ENCODE data around the gene MAGI2.

Gene MAGI2

DNA sequence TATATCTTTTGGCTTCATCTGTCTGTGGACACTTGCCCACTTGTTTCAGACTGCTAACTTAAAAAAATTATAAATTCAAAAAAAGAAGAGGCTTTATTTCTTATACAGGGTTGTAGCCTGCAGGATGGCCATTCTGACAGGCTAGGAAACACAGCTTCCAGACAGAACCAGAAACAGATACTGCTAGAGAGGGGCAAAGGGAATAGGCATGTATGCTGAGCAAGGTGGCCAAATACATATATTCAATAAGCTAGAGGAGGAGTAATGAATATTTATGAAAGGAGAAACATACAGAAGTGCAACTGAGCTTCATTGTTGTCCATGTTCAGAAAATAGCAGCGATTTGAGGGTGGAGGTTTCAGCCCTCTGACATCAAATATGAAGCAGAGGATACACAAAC lies 22.0 kb upstream of the MAGI2 start:
- Histone ChIP-seq H4K91ac (ENCODE audit: low read length) (no peak overlapping the region), H3K27me3 (ENCODE audit: control insufficient read depth in 1 of 2, insufficient read depth in 1 of 2, low read length in 2 of 2) (no peaks in the 10 kb centered on the region), H3K23ac (ENCODE audit: low read length in 2 of 2) (no peak overlapping the region), H3K79me1 (replicated peaks; ENCODE audit: low read length, poor library complexity, severe bottlenecking) (no peaks in the 10 kb centered on the region), H4K8ac (ENCODE audit: low read length) (no peak overlapping the region), H3K27ac (ENCODE audit: low read length, poor library complexity, severe bottlenecking) (no peak overlapping the region), H2AFZ (ENCODE audit: low read depth, low read length) (no peak overlapping the region), H3K4me3 (ENCODE audit: insufficient read depth in 1 of 2, low read depth in 1 of 2, low read length in 2 of 2) (no peak overlapping the region), H3K4ac (ENCODE audit: low read depth in 1 of 2, low read length in 2 of 2) (no peak overlapping the region), H3K4me2 (ENCODE audit: low read length, poor library complexity, severe bottlenecking) (no peak overlapping the region), H2BK12ac (ENCODE audit: low read length in 2 of 2) (no peak overlapping the region), H3K18ac (ENCODE audit: low read depth in 1 of 2, low read length in 2 of 2) (no peak overlapping the region), H3K9ac (ENCODE audit: low read length) (no peak overlapping the region), H2BK120ac (ENCODE audit: low read depth, low read length) (no peak overlapping the region), H3K9me3 (ENCODE audit: control insufficient read depth, low read length) (no peaks in the 10 kb centered on the region), H2BK15ac (ENCODE audit: low read depth, poor library complexity, severe bottlenecking) (no peak overlapping the region), H2BK5ac (ENCODE audit: low read depth, low read length, poor library complexity, severe bottlenecking) (no peak overlapping the region), H3K14ac (ENCODE audit: low read length in 2 of 2) (no peak overlapping the region), H2AK5ac (ENCODE audit: low read length, severe bottlenecking) (no peak overlapping the region), H3K4me1 (ENCODE audit: control insufficient read depth, insufficient read depth, low read depth, low read length) (no peaks in the 10 kb centered on the region), H3K36me3 (ENCODE audit: control insufficient read depth in 1 of 2, insufficient read depth in 2 of 2, low read depth in 1 of 2, low read length in 2 of 2) (peaks cover 0 to 9% of the 10 kb centered on the region in 2 experiments)
- no peak for DNase-seq
- 100% methylated on average over 1 of the region's 1 CpG for WGBS

DNA sequence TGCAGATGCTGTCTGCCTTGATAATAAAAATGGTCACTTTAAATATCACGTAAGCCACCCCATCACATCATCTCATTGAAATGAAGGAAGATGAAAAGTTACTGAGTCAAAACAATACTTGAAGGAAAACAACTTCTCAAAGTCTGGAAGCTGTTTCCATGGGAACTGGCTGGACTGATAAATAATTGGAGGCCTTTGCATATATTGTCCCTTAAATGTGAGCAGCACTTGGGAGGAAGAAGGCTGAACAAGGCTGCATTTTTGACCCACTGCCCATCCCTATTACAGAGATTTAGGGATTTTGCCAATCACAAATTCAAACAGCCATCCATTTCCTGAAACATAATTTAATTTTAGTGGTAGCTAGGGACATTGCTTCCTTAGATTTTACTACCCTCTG lies 18.2 kb upstream of the MAGI2 start:
- no peak for DNase-seq
- H3K79me1 ChIP-seq (replicated peaks; ENCODE audit: low read length, poor library complexity, severe bottlenecking), result no peaks in the 10 kb centered on the region
- no peak overlapping the region for H3K14ac ChIP-seq (ENCODE audit: low read length in 2 of 2)
- H2AFZ ChIP-seq (ENCODE audit: low read depth, low read length), result no peak overlapping the region
- H3K9me3 ChIP-seq (ENCODE audit: control insufficient read depth, low read length), result no peaks in the 10 kb centered on the region
- no peak overlapping the region for H3K4me3 ChIP-seq (ENCODE audit: insufficient read depth in 1 of 2, low read depth in 1 of 2, low read length in 2 of 2)
- H4K91ac ChIP-seq (ENCODE audit: low read length), result no peak overlapping the region
- WGBS, result no CpG with 5 or more reads among the region's 1 CpG
- H3K27ac ChIP-seq (ENCODE audit: low read length, poor library complexity, severe bottlenecking), result no peak overlapping the region
- no peak overlapping the region for H3K23ac ChIP-seq (ENCODE audit: low read length in 2 of 2)
- no peak overlapping the region for H2BK5ac ChIP-seq (ENCODE audit: low read depth, low read length, poor library complexity, severe bottlenecking)
- H3K4ac ChIP-seq (ENCODE audit: low read depth in 1 of 2, low read length in 2 of 2), result no peak overlapping the region
- no peak overlapping the region for H2BK12ac ChIP-seq (ENCODE audit: low read length in 2 of 2)
- no peak overlapping the region for H3K18ac ChIP-seq (ENCODE audit: low read depth in 1 of 2, low read length in 2 of 2)
- no peak overlapping the region for H2BK15ac ChIP-seq (ENCODE audit: low read depth, poor library complexity, severe bottlenecking)
- no peaks in the 10 kb centered on the region for H3K27me3 ChIP-seq (ENCODE audit: control insufficient read depth in 1 of 2, insufficient read depth in 1 of 2, low read length in 2 of 2)
- H4K8ac ChIP-seq (ENCODE audit: low read length), result no peak overlapping the region
- H3K36me3 ChIP-seq (ENCODE audit: control insufficient read depth in 1 of 2, insufficient read depth in 2 of 2, low read depth in 1 of 2, low read length in 2 of 2), result peaks cover 0 to 25% of the 10 kb centered on the region in 2 experiments
- H3K4me1 ChIP-seq (ENCODE audit: control insufficient read depth, insufficient read depth, low read depth, low read length), result no peaks in the 10 kb centered on the region
- H2AK5ac ChIP-seq (ENCODE audit: low read length, severe bottlenecking), result no peak overlapping the region
- H3K4me2 ChIP-seq (ENCODE audit: low read length, poor library complexity, severe bottlenecking), result no peak overlapping the region
- H3K9ac ChIP-seq (ENCODE audit: low read length), result no peak overlapping the region
- H2BK120ac ChIP-seq (ENCODE audit: low read depth, low read length), result no peak overlapping the region

GRCh38 chr7:79471283-79471682 lies 17.8 kb upstream of the MAGI2 start:
- DNase-seq, result peak; percentile 42
- peaks cover 0 to 29% of the 10 kb centered on the region in 2 experiments for H3K36me3 ChIP-seq (ENCODE audit: control insufficient read depth in 1 of 2, insufficient read depth in 2 of 2, low read depth in 1 of 2, low read length in 2 of 2)
- H3K14ac ChIP-seq (ENCODE audit: low read length in 2 of 2), result no peak overlapping the region
- no peak overlapping the region for H3K4ac ChIP-seq (ENCODE audit: low read depth in 1 of 2, low read length in 2 of 2)
- no peak overlapping the region for H2BK12ac ChIP-seq (ENCODE audit: low read length in 2 of 2)
- H4K91ac ChIP-seq (ENCODE audit: low read length), result no peak overlapping the region
- H3K27ac ChIP-seq (ENCODE audit: low read length, poor library complexity, severe bottlenecking), result no peak overlapping the region
- H3K4me2 ChIP-seq (ENCODE audit: low read length, poor library complexity, severe bottlenecking), result no peak overlapping the region
- no peak overlapping the region for H2AK5ac ChIP-seq (ENCODE audit: low read length, severe bottlenecking)
- no peak overlapping the region for H2AFZ ChIP-seq (ENCODE audit: low read depth, low read length)
- H3K27me3 ChIP-seq (ENCODE audit: control insufficient read depth in 1 of 2, insufficient read depth in 1 of 2, low read length in 2 of 2), result no peaks in the 10 kb centered on the region
- no peaks in the 10 kb centered on the region for H3K4me1 ChIP-seq (ENCODE audit: control insufficient read depth, insufficient read depth, low read depth, low read length)
- no peak overlapping the region for H2BK120ac ChIP-seq (ENCODE audit: low read depth, low read length)
- H3K9me3 ChIP-seq (ENCODE audit: control insufficient read depth, low read length), result no peaks in the 10 kb centered on the region
- no peak overlapping the region for H3K9ac ChIP-seq (ENCODE audit: low read length)
- no peak overlapping the region for H3K4me3 ChIP-seq (ENCODE audit: insufficient read depth in 1 of 2, low read depth in 1 of 2, low read length in 2 of 2)
- H2BK5ac ChIP-seq (ENCODE audit: low read depth, low read length, poor library complexity, severe bottlenecking), result no peak overlapping the region
- no peak overlapping the region for H4K8ac ChIP-seq (ENCODE audit: low read length)
- no peak overlapping the region for H3K23ac ChIP-seq (ENCODE audit: low read length in 2 of 2)
- no peaks in the 10 kb centered on the region for H3K79me1 ChIP-seq (replicated peaks; ENCODE audit: low read length, poor library complexity, severe bottlenecking)
- H2BK15ac ChIP-seq (ENCODE audit: low read depth, poor library complexity, severe bottlenecking), result no peak overlapping the region
- H3K18ac ChIP-seq (ENCODE audit: low read depth in 1 of 2, low read length in 2 of 2), result no peak overlapping the region

DNA sequence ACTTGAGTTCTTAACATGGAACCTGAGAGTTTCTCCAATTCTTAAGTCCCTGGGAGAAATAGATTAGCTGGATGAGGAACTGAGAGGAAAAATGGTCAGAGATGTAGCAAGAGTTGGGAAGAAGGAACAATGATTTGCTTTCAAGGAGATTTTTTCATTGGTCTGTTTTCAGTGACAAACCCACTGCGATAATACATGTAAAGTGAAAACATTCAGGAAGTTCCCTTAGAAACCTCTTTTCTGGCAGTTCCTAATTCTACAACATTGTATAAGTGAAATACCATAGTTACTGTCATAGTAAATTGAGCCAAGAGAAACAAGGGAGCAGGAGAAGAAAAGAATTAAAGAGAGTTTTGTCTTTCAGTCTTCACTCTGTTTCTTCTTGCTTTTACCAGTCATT lies 12.1 kb upstream of the MAGI2 start:
- no peak overlapping the region for H3K9ac ChIP-seq (ENCODE audit: low read length)
- no CpG with 5 or more reads among the region's 1 CpG for WGBS

More for the DNA sequence above, 12.1 kb upstream of the MAGI2 start:
- no peak for DNase-seq
- Histone ChIP-seq H3K14ac (ENCODE audit: low read length in 2 of 2) (no peak overlapping the region), H3K9me3 (ENCODE audit: control insufficient read depth, low read length) (no peaks in the 10 kb centered on the region), H3K27me3 (ENCODE audit: control insufficient read depth in 1 of 2, insufficient read depth in 1 of 2, low read length in 2 of 2) (no peaks in the 10 kb centered on the region), H3K4me3 (ENCODE audit: insufficient read depth in 1 of 2, low read depth in 1 of 2, low read length in 2 of 2) (no peak overlapping the region), H3K36me3 (ENCODE audit: control insufficient read depth in 1 of 2, insufficient read depth in 2 of 2, low read depth in 1 of 2, low read length in 2 of 2) (peaks cover 0 to 39% of the 10 kb centered on the region in 2 experiments), H2BK12ac (ENCODE audit: low read length in 2 of 2) (no peak overlapping the region), H4K8ac (ENCODE audit: low read length) (no peak overlapping the region), H2BK5ac (ENCODE audit: low read depth, low read length, poor library complexity, severe bottlenecking) (no peak overlapping the region), H3K4me1 (ENCODE audit: control insufficient read depth, insufficient read depth, low read depth, low read length) (no peaks in the 10 kb centered on the region), H3K18ac (ENCODE audit: low read depth in 1 of 2, low read length in 2 of 2) (no peak overlapping the region), H2AFZ (ENCODE audit: low read depth, low read length) (no peak overlapping the region), H3K27ac (ENCODE audit: low read length, poor library complexity, severe bottlenecking) (no peak overlapping the region), H3K4me2 (ENCODE audit: low read length, poor library complexity, severe bottlenecking) (no peak overlapping the region), H3K79me1 (replicated peaks; ENCODE audit: low read length, poor library complexity, severe bottlenecking) (peaks cover 2% of the 10 kb centered on the region), H2BK15ac (ENCODE audit: low read depth, poor library complexity, severe bottlenecking) (no peak overlapping the region), H2AK5ac (ENCODE audit: low read length, severe bottlenecking) (no peak overlapping the region), H3K4ac (ENCODE audit: low read depth in 1 of 2, low read length in 2 of 2) (no peak overlapping the region), H2BK120ac (ENCODE audit: low read depth, low read length) (no peak overlapping the region), H4K91ac (ENCODE audit: low read length) (no peak overlapping the region), H3K23ac (ENCODE audit: low read length in 2 of 2) (no peak overlapping the region)
